Amniotic epithelial cell (primary cell): ENCODE measurements around the gene ASTN2.

ENCODE experiments used
- DNase-seq: peaks from one replicate; pipeline ENCODE4 v3.0.0-alpha.2; 2010; ENCODE audit warnings: low read depth

ASTN2 gene

GRCh38 chr9:117178596-117179375 lies 236.1 kb downstream of the ASTN2 start:
- no peak for DNase-seq

DNA sequence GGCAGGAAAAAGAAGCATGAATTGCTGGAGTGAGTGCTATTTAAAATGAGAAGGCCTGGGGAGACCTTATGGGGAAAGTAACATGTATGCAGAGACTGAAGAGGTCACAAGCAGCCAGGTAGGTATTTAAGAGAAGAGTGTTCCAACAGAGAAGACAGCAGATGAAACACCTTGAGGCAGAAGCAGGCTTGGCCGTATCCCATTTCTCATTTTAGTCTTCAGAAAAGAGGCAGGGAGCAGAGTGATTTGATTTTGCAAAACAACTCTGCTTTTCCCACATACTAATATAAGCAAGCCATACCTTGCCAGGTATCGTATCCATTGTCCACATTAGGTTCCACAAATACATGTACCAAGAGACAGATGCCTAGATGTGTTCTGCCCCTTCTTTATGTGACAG lies 244.3 kb downstream of the ASTN2 start:
- no peak for DNase-seq

- DNase-seq: no peak
Observed at GRCh38 chr9:117169089-117169621, 245.7 kb downstream of the ASTN2 start.

GRCh38 chr9:117164512-117164911 lies 250.3 kb downstream of the ASTN2 start:
- no peak for DNase-seq

DNA sequence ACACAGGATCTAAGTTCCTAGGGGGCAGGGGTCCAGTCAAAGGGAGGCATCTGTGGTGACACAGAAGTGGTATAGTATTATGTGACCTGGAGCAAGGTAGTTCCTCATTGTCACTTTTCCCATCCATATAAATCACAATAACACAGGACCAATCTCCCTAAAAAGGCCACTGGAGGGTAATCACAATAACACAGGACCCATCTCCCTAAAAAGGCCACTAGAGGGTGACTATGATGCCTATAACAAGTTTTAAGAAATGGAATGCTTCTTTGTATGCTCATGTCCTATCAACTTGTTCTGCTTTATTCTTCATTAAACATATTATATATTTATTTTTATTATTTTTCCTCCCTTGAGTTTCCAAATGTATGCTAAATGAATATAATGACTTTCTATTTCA lies 254.6 kb downstream of the ASTN2 start:
- DNase-seq: no peak

DNA sequence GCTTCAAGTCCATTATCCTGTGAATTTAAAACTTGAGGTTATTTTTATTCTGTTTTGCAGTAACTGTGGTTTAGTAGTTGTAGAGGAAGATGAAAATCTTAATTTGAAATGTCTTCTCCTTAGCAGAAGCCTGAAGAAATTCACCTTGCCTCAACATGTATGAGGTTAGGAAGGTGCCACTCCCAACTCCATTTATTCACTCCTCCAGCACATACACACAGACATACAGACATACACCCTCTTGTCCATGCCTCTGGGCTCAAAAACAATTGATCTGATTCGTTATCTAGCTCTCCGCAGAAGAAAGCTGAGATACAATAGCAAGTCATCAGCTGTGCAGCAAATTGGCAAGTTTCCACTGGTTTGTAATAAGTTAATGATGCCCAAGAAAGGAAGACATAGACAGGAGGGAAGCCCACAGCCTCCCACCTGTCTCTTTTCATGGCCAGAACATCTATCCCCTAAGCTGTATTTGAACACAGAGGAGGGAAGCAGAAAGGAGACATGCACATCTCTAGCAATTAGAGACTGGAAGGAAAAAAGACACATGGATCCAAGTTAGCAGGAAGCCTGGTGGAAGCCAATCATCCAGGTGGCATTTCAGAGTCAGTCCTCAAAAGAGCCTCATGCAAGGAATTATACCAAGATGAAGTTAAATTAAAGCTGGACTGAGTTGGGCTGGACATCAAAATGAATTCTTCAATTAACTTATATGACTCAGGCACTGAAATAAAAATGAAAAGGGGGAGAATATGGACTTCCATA lies 257.9 kb downstream of the ASTN2 start:
- DNase-seq: no peak

GRCh38 chr9:117156144-117156688 lies 258.6 kb downstream of the ASTN2 start:
- no peak for DNase-seq

- no peak for DNase-seq
Observed at GRCh38 chr9:117153021-117153420, 261.8 kb downstream of the ASTN2 start.

GRCh38 chr9:117151716-117152115 lies 263.1 kb downstream of the ASTN2 start:
- DNase-seq: no peak

DNA sequence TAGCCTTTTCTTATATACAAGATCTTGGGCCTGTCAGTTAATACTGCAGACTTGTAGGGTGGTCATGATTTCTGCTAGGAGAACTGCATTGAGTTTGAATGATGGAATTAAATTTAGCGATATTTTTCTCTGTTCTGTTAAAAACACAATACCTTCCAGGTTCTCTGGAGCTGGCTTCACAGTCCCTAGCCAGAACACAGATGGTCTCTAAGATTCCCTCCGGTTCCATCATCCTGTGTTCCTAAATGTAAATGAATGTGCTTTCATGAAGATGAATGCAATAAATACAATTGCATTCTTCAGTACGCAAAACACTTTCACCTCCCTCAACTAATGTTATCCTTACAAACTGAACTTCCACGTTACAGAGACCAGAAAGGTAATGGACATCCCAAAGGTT lies 264.9 kb downstream of the ASTN2 start:
- no peak for DNase-seq

DNA sequence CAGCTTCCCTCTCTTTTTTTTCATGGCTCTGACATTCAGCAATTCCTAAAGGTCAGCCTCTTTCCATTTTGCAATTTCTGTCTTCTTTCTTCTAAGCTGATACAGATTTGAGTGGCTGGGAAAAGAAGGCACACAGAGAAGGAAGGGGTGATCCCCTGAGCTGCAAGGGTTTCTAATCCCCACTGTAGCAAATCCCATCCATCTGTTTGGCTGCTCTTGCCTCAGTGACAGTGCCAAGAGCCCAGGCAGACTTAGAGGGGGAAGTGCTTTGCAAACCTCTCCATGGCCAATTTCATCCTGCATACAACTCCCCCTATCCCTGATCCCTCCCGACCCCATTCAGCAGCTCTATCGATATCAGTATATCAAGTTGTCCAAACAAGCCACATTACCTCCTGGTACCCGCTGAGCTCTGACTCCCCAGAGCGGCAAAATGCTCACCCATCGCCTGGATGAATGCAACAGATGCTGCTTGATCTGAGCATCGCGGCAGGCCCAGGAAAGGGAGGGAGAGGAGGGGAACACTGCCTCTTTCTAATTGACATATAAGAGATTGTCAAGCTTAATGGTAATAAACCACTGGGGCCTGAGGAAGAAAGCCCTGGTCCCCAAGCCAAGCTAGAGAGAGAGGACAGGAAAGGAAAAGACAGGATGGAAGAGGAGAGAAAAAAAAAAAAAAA lies 268.9 kb downstream of the ASTN2 start:
- no peak for DNase-seq

GRCh38 chr9:117145081-117145480 lies 269.8 kb downstream of the ASTN2 start:
- DNase-seq: no peak

DNA sequence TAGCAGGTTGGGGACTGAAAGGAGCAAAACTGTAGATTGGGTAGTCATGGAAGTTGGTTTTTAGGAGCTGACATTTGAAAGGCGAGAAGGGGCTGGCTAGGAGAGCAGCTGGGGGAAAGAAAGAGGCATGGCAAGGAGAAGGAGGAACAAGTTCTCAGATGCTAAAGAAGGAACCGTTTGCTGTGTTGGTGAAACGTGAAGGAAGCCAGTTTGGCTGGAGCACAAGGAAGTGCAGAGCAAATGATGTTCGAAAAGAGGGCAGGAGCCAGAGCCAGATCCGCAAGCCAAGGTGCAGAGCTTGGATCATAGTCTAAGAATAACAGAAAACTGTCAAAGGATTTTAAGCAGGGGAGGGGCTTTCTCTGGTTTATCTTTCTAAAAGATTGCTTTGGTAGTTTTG lies 276.6 kb downstream of the ASTN2 start:
- no peak for DNase-seq

GRCh38 chr9:117136461-117136860 lies 278.4 kb downstream of the ASTN2 start:
- DNase-seq: no peak

GRCh38 chr9:117135501-117136098 lies 279.3 kb downstream of the ASTN2 start:
- no peak for DNase-seq

DNA sequence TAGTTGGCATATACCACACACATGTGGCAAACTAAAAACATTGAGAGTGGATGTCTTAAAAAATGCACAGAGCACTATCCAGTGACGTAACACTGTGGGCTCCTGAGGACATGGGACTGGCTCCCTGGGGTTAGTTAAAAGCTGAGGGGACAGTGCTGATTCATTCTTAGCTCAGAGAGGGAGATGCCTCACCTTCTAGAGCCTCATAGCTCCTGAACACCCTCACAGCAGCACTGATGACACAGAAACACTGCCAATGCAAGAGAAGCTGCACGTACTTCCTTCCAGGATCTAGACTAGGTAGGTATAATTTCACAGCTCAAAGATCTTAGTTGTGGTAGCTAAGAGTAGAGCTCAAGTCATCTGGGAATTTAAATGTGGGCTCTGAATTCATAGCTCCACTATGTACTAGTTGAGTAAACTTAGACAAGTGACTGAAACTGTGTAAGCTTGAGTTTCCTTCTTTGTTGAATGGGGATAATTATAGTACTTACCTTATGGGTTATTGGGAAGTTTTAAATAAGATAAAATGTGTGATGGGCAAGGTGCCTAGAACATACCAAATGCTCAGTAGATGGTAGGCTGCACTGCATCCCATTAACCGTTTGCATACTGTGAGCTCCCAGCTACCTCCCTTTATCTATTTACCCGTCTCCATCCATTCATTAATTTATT lies 279.9 kb downstream of the ASTN2 start:
- DNase-seq: no peak

GRCh38 chr9:117126871-117127270 lies 288.0 kb downstream of the ASTN2 start:
- DNase-seq: no peak

DNA sequence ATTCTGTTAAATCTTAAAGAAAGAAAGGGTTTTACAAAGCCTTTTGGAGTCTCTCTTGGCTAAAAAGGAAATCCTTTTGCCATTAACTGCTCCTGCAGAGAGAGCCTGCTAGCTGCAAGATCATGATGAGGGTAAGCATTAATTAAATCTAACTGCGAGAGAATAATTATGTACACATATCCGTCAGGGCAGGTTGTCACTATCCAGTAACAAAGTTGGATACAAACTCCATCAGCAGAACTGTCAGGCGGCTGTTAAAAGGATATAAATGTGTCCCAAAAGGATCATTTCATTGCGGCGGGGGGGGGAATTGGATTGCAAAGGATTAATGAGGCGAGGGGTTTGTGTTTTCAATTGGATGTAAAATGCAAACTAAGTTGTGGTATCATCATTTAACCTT lies 289.3 kb downstream of the ASTN2 start:
- DNase-seq: no peak

DNA sequence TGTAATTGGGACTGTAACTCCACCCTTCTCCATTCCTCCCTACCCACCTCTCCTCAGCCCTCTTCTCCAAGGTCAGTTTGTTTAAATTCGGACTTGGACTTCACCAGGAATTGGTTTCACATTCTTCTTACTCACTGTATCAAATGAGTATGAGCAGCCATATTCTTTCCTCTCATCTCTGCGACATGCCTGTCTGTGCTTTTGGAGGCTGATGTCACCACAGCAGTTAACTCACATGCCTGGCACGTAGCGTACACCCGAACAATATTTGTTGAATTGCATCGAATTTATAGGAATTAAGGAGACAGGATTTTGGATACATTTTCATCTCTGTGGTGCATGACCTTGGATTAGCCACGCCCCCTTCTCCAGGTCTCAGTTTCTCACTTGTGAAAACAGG lies 291.1 kb downstream of the ASTN2 start:
- DNase-seq: no peak

DNA sequence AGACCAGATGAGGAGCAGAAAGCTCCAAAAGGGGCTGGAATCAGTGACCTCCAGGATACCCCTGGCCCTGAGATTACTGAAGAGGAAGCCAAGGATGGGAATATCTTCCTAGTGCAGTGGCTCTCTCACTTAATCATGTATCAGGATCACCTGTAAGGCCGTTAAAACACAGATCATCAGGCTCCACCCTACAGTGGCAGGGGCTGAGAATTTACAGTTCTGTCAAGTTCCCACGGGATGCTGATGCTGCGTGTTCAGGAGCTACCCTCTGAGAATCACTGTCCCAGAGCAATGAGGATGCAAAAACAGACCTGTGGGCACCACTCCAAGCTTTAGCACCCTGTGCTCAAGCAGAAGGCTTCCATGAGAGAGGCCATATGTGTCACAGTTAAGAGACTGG lies 291.9 kb downstream of the ASTN2 start:
- DNase-seq: no peak

GRCh38 chr9:117122102-117122501 lies 292.8 kb downstream of the ASTN2 start:
- no peak for DNase-seq
